RKO (cell line): ENCODE results near the gene KCTD17.
A peak's percentile ranks its signal among the peaks of the same experiment; 100 is the strongest.

Experiments used
- DNase-seq: peaks from one replicate; pipeline ENCODE4 v3.0.0-alpha.2; 2016; ENCODE audit warnings: low spot score

KCTD17 gene

DNA sequence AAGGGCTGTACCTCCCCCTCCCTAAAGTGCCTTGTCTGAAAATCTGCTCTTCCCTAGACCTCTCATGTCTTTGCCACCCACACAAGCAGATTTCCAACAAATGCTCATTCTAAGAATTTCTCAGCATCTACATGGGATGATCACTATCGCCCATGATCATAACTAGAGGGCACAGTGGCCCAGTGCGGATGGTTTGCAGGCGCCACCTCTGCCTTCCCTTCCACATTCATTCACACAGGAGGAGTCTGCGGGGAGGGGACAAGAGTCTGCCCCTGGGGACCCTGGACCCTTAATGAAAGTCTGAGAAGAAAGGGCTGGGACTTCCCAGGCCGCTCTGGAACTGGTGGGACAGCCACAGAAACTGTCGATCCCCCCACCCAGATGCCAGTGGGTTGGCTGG lies 28.9 kb downstream of the KCTD17 start:
- no peak for DNase-seq

DNA sequence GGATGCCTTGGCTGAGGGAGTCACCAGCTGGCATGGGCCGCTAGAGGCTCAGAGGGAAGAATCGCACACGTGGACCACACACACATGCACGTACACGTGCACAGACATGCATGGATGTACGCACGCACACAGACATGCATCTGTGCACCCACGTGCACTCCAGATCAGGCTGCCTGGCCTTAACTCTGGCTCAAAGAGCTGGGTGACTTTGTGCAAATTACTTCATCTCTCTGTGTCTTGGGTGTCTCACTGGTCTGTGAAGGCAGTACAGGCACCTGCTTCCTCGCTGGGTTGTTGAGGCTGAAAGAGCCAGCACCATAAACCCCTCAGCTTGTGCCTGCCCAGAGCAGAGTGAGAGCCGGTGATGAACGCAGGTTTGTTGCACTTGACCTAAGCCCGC lies 29.3 kb downstream of the KCTD17 start:
- DNase-seq = no peak

DNA sequence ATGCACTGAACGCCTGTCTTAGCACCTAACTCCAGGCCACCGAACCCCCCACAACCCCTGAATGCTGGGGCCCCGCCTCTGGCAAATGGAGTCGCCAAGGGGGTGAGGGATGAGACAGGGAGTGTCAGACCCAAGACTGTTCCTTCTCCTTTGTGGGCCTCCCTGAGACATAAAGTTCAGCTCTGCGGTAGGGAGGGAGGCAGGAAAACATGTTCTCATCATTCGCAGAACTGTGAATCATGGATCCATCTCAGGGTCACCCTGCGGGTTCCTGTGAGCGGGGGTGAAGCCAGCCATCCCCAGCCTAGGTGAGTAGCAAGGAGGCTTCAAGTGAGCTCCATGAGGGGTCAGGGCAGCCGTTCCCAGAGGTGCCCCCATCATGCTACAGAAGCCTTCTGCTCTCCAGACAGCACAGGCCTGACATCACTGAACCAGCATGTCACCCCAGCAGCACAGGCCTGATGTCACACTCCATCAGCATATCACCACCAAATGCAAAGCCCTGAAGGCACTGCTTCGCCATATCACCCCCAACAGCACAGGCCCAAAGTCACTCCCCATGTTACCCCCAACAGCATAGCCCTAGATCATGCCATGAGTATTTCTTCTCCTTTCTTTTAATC lies 30.8 kb downstream of the KCTD17 start:
- no peak for DNase-seq

DNA sequence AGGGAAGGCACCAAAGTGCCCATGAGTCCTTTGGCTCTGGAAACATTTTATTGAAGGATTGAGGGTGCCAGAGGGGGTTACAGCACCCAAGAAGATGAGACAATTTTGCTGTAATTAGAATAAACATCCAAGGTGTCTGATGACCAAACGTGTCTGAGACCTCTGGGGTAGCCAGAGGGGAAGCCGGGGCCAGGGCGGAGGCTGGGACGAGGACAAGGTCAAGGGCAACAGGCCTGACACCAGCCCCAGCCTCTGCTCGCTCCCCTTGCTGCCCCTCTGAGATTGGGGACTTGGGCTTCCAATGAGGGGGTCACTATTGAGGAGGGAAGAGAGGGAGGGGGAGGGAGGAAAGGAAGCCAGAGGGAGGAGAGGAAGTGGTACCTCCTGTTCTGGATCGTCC lies 32.4 kb downstream of the KCTD17 start:
- DNase-seq = no peak

DNA sequence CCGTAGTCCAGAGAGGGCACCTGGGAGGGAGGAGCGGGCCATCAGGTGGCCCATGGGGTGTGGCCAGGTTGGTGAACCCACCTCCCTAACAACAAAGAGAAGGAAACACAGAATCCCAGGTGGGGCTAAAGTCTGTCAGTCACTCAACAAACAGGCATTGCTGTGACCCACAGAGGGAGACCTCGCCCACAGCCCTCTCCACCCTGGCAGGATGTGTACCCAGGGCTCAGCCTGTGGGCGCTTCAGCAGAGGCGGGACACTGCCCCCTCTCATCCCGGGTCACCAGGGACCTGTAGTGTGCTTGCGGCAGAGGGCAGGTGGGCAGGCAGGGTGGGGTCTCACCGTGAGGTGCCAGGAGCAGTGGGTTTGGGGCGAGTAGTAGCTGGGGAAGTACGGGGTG lies 32.8 kb downstream of the KCTD17 start:
- DNase-seq = no peak

DNA sequence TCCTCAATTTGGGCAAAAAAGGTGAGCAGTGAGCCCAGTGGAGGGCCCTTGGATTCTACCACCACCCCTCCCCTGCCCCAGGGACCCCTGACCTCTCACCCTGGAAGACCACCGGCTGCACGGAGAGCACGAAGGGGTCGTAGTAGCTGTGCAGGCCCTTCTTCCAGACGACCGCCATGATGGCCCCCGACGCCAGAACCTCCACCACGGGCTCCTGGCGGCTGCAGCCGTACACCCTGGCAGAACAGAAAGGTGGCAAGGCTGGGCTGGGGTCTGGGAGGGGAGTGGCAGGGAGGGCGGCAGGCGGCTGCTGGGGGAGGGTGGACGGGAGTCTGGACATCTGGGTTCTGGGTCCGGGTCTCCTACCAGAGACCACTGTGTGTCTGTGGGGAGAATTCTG lies 34.6 kb downstream of the KCTD17 start:
- DNase-seq = no peak

DNA sequence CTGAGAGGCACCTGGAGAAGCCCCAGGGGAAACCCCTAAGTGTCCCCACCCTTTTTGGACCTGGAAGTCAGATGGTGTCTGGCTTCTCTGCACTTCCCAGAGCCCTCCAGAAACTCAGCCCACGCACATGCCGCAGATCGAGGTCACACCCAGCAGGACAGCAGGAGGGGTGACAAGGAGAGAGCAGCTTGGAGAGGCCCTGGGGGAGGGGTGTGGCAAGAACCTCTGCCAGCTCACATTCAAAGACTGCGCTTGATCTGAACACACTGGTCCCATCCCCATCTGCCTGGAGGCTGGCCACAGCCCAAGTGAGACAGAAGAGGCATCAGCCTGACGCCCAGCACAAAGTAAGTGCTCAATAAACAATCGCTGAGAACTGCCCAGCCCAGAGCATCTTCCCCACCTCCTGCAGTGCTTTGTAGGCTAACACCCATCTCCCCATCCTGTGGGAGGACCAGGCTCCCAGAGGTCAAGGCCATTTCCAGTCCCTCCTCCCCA lies 36.6 kb downstream of the KCTD17 start:
- DNase-seq = no peak

DNA sequence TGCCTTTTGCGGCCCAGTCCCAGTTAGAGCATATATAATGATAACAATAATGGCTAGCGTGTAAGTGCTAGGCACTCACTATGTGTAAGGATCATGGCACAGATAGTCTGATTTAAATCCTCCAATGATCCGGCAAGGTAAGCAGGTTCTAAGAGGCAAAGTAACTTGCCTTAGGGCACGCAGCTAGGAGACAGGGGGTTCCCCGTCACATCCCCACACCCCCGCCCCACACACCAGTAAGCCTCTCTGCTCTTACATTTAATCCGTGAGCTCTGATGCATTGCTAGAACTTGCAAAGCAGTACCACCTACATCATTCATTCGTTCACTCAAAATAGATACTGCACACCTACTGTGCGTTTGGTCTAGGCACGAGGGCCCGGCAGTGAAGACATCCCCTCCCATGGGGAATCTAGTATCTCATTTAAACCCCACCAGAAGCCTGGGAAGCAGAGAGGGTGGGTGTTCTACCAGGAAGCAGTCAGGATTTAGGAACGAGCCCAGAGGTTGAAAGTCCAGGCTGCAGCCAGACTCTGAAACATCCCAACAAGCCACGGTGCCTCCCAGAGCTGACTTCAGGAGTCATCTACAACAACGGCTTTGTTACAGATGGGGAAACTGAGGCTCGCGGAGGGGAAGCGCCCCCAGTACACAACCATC lies 37.3 kb downstream of the KCTD17 start:
- no peak for DNase-seq

DNA sequence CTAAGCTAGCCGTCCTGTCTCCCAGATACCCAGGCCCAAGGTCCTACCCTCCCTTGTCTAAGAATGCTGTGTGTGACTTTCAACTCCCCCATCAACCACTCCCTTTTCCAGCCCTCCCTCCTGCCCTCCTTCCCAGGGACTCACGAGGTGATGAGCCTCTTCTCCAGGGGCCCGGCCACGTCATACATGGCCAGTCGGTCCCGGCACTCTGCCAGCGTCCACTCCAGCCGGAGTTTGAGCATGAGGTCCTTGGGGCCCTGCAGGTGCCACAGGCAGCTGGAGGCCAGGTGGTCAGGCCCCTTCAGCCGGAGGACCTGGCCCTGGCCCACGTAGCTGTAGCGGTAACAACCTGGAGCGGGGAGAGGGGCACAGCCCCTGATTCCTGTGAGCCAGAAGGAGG lies 37.9 kb downstream of the KCTD17 start:
- peak; percentile 34 for DNase-seq

DNA sequence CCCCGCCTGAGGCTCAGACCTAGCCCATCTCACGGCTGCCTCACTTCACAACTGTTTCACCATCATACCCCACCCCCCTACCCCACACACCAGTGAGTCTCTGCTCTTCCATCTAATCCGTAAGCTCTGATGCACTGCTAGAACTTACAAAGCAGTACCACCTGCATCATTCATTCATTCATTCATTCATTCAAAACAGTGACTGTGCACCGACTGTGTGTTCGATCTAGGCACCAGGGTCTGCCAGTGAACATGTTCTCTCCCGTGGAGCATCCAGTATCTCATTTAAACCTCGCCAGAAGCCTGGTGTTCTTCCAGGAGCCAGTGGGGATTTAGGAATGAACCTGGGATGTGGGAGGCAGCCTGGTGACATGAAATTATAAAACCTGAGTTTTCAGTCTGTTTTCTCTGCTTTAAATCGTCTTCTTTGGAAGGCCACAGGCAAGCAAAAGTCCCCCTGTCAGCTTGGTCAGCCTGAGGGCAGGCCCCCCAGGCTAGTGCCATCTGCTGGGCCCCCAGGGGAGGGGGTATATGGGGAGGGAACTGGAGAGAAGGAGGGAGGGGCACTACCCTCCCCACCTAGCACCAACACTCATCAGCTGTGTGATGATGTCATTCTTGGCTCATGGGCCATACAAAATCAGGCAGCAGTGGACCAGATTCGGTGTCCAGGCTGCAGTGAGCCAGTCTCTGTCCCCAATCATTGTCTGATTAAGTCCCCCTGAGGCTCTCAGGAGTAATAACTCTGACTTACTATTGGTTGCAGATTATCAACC lies 39.6 kb downstream of the KCTD17 start:
- peak; percentile 17 for DNase-seq

DNA sequence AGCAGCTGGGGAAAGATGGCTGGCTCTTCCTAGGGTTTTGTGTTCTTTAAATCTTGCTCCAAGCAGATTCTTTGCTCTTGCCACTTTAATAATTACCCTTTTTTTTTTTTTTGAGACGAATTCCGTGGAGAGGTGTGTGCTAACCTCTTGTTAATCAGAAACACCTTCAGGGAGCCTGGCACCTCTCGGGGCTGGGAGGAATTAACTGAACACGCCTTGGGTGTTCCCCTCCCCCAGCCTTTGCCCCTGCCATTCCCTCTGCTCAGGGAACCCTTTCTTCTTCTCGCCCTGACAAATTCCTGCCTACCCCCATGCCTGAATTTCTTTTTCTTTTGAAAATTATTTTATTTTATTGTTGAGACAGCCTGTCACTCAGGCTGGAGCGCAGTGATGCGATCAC lies 40.5 kb downstream of the KCTD17 start:
- no peak for DNase-seq

DNA sequence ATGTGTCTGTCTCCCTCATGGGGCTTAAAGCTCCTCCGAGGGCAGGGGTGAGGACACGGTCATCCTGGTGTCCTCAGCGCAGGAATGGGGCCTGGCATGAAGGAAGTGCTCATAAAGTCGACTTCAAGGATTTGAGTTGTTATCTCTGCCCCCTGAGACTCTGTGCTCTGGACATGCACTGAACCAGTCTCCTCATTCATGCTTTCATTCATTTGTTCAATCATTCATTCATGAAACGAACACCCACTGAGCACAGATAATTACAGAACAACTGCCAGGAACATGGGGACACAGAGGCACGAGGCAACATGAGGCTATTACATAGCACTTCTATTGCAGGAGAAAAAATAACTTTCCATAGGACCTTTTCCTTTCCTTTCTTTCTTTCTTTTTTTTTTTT lies 41.5 kb downstream of the KCTD17 start:
- DNase-seq = no peak

DNA sequence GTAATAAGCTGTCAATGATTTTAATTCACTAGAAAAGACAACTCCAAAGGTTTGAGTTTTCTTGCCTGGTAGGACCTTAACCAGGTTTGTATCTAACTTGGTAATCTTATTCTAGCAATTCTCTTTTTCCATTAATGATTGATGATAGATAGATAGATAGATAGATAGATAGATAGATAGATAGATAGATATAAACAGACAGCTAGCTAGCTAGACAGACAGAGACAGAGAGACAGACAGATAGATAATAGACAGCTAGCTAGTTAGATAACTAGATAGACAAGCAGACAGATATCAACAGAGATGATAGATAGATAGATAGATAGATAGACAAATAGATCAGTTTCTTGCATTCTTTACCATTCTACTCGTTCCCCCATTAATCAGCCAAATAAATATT lies 42.7 kb downstream of the KCTD17 start:
- DNase-seq = no peak

DNA sequence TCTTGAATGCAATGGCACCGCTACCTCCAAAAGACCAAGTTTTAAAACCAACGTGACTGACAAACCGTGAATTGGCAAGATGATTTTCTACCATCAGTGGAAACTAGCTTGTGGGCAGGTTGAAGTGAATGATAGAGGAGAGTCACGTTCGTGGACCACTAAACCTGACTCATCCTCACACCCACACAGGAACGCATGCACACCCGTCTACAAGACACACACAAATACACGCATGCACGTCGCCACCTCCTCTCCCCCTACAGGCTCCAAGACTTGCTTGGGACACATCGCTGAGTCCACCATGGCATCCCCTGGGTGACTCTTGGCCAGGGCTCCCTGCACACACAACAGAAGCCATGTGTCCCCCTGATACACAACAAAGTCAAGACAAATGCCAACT lies 43.6 kb downstream of the KCTD17 start:
- DNase-seq = no peak

DNA sequence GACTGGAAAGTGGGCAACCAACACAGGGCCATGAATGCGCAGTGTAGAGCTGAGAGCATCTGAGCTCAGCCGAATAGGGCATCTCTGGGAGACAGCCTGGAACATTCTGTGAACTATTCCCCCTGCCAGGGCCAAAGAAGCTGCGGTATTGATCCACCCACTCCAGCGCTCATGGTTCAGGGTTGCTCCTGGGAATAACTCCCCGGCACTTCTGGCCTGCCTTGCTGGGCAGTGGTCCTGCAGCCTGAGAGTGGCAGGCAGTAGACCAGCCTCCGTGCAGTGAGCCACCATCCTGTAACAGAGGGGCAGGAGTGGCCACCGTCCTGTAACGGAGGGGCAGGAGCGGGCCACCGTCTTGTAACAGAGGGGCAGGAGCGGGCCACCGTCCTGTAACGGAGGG lies 45.8 kb downstream of the KCTD17 start:
- no peak for DNase-seq

DNA sequence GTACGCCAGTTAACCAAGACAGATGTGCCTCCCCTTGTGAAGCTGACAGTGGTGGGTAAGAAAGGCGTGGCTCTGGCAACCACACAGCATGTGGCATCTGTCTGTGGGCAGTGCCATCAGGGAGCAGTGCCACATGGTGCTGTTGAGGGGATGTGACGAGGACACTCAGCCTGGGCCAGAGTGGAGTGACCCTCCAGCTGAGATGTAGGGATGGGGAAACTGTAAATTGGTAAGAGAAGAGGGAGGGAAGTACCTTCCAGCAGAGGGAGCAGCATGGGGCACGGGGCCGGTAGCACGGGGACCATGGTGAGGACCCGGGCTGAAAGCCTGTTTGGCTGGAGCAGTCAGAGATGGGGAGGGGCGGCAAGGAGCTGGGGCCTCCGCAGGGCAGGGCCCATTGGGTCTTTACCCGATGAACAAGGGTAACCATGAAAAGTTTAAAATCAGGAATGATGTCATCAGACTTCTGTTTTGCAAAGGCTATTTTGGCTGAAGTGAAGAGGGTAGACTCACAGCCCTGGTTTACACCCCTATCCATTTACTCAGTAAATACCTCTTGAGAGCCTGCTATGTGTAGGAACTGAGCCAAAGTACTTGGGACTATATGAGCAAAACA lies 47.5 kb downstream of the KCTD17 start:
- no peak for DNase-seq

DNA sequence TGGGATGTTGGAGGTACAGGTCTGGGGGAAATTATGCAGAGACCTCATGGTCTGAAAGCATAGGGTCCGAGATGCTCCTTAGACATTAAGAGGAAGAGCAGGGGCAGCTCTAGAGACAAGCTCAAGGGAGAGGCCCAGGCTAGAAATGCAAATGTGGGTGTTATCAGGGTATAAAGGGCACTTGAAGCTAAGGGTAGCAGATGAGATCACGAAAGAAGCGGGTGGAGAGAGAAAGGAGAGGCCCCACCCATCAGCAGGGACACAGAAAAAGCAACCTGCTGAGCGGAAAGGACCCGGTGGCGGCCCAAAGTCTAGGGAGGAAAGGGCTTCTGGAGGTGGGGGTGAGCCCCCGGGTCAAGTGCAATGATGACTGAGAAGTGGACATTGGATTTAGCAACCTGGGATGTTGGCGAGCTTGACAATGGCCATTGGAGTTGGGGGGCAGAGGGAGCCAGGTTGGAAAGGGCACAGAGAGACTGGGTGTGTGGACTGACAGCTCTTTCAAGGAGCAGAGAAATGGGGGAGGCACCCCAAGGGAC lies 49.1 kb downstream of the KCTD17 start:
- no peak for DNase-seq

DNA sequence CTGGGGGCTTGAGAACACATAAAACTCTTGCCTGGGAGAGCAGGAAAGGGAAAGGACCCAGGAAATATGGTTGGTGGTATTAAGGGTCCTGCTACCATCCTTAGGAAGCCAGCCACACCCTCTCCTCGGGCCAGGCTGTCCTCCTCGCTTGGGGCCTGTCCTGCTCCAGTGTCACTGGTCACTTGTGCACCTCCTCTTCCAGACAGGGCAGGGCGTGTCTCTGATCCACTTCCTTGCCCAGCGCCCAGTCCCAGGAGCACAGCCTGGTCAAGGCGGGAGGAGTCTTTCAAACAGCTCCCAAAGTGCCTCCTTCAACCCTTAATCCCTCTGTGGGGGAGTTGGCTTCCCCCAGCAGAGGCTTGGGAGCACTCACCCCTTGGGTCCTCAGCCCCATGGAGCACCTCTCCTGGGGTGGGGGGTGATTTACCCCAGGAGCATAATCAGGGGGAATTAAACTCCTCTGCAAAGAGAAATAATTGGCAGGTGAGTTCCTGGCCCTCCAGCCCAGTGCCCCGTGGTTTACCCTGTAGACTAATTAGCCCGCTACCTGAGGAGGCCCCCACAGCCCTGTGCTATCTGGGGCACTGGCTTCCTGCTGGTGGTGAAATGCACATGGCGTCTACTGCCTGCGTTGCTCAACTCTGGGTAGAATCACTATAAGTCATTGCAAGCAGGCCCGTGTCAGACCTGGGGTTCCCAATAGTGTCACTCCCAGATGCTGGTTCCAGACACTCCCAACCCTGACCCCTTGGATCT lies 49.9 kb downstream of the KCTD17 start:
- DNase-seq = no peak

DNA sequence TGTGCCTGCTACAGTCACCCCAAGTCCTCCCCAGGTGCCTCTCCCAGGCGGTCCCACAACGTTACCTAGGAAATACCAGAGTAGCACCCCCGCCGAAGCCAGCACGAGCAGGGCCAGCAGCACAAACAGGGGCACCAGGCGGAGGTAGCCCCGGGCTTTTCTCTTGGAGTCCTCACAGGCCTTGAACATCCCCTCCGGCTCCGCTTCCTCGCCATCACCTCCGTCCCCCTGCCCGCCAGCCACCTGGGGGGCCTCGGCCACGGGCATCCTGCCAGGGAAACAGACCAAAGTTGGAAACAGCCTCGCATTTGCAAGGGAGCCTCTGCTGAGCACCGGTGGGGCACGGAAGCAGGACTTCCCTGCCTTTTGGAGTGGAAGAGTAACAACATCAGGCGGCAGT lies 51.6 kb downstream of the KCTD17 start:
- no peak for DNase-seq

DNA sequence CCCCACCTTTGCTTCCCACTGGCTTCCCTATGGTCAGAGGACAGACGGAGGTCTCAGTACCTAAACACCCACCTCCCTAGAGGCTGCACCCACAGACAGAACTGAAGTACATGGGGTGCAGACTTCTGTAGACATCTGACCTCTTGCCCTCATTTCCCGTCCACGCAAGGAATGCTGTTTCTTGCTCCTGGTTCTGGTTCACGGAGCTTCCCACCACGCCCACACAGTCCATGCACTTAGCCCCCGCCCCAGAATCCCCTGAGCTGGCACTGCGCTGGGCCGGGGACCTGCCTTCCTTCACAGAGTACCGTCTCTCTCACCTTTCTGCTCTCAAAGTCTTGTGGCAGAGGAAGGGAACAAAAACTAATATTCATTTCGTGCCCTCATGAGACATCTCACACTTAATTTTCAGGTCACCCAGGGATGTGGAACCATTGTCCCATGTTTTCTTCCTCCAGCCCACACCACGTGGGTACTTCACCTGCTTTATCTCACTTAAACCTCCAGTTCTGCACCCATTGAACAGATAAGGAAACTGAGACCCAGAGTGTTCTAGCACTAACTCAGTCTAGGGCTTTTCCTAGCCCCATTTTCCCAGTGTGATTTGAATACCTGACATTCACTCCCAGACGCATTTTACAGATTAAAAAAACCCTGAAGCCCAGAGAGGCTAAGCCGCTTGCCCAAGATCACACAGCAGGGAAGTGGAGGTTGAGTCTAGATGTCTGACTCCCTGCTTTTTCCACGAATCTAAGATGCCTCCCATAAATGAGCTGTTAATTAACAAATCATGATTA lies 52.3 kb downstream of the KCTD17 start:
- DNase-seq = no peak

DNA sequence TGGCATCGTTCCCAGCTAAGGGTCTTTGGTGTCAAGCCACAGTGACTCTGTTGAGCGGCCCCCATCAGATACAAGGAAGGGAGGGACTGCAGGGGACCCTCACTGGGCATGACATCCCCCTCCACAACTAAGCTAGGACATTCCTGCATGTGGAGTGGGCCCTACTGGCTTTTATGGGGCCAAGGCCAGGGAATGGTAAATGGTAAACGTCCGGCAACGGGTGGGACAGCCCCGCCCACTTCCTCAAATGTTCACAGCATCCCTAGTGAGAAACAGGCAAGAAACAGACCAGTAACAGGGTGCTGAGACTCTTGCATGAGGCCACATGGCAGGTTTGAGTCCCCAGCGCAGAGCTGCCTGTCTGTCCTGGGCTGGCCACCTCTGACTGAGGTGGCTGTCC lies 53.6 kb downstream of the KCTD17 start:
- DNase-seq = no peak
